Measurements from ENCODE around the gene HS3ST4.
"Not testable (repeated sequence)": the region's sequence is repeated elsewhere in the genome, so short reads cannot be mapped to it uniquely, and the experiment has no call there.

HS3ST4 gene

GRCh38 chr16:26016989-26017388, 325.2 kb downstream of the HS3ST4 start:
- Histone ChIP-seq H3K27me3 (ENCODE audit: control insufficient read depth in 1 of 2, insufficient read depth in 2 of 2, low read length in 2 of 2) (no peaks in the 10 kb centered on the region), H3K4me3 (ENCODE audit: low read depth in 1 of 2, low read length in 2 of 2) (no peak overlapping the region), H3K36me3 (ENCODE audit: control insufficient read depth in 1 of 2, insufficient read depth in 2 of 2, low read length in 2 of 2) (no peaks in the 10 kb centered on the region), H3K9me3 (ENCODE audit: control insufficient read depth in 1 of 2, low read length in 2 of 2) (peaks cover 10 to 21% of the 10 kb centered on the region in 2 donors), H3K4me1 (ENCODE audit: control insufficient read depth in 1 of 2, insufficient read depth in 2 of 2, low read length in 2 of 2) (no peaks in the 10 kb centered on the region), H3K9ac (ENCODE audit: low read depth in 1 of 2, low read length in 2 of 2) (no peak overlapping the region), H3K27ac (ENCODE audit: low read depth, low read length) (no peak overlapping the region)

DNA sequence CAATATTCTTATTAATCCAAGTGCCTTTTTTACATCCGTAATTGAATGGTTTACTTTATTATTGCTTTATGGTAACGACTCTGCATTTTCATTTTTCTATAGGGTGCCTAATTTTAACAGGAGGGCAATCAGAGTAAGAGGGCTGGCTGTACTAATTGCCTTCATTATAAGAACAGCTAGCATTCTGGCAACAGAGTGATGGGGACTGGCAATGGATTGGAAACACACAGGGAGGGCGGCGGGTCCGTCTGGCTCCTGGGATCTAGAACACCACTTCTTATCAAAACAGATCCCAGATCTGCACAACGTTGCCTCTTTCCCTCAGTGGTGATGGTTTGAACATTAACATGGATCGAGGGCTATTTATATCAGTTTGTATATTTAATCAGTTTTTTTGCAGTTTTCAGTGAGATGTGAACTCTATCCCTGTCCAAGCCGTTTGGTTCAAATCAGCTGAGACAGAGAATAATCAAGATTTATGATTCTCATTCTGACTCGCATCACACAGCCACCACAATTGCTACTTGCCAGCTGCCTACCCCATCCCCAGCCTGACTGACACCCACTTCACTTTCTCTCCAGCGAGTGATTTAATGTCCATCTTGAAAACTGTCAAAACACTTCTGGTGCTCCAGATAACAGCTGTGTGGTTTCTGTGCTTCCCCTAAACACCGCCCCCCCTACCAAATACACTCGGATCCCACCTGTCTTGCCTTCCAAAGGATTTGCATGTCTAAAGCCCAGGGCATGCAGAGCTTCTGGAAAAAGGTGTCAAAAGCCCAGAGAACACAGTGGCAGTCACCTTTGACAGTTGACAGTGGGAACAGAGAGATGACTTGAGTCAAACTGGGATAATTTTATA, 327.9 kb downstream of the HS3ST4 start:
- H3K27me3 ChIP-seq (ENCODE audit: control insufficient read depth in 1 of 2, insufficient read depth in 2 of 2, low read length in 2 of 2), result no peaks in the 10 kb centered on the region
- H3K27ac ChIP-seq (ENCODE audit: low read depth, low read length), result no peak overlapping the region
- H3K4me3 ChIP-seq (ENCODE audit: low read depth in 1 of 2, low read length in 2 of 2), result no peak overlapping the region
- no peaks in the 10 kb centered on the region for H3K4me1 ChIP-seq (ENCODE audit: control insufficient read depth in 1 of 2, insufficient read depth in 2 of 2, low read length in 2 of 2)
- H3K36me3 ChIP-seq (ENCODE audit: control insufficient read depth in 1 of 2, insufficient read depth in 2 of 2, low read length in 2 of 2), result no peaks in the 10 kb centered on the region
- peaks cover 10 to 21% of the 10 kb centered on the region in 2 donors for H3K9me3 ChIP-seq (ENCODE audit: control insufficient read depth in 1 of 2, low read length in 2 of 2)
- no peak overlapping the region for H3K9ac ChIP-seq (ENCODE audit: low read depth in 1 of 2, low read length in 2 of 2)

- Histone ChIP-seq H3K27me3 (ENCODE audit: control insufficient read depth in 1 of 2, insufficient read depth in 2 of 2, low read length in 2 of 2) (no peaks in the 10 kb centered on the region), H3K9ac (ENCODE audit: low read depth in 1 of 2, low read length in 2 of 2) (no peak overlapping the region), H3K27ac (ENCODE audit: low read depth, low read length) (no peak overlapping the region), H3K9me3 (ENCODE audit: control insufficient read depth in 1 of 2, low read length in 2 of 2) (peaks cover 0 to 15% of the 10 kb centered on the region in 2 donors), H3K4me1 (ENCODE audit: control insufficient read depth in 1 of 2, insufficient read depth in 2 of 2, low read length in 2 of 2) (no peaks in the 10 kb centered on the region), H3K4me3 (ENCODE audit: low read depth in 1 of 2, low read length in 2 of 2) (no peak overlapping the region), H3K36me3 (ENCODE audit: control insufficient read depth in 1 of 2, insufficient read depth in 2 of 2, low read length in 2 of 2) (no peaks in the 10 kb centered on the region)
Observed at GRCh38 chr16:26026709-26027450, 335.1 kb downstream of the HS3ST4 start.

DNA sequence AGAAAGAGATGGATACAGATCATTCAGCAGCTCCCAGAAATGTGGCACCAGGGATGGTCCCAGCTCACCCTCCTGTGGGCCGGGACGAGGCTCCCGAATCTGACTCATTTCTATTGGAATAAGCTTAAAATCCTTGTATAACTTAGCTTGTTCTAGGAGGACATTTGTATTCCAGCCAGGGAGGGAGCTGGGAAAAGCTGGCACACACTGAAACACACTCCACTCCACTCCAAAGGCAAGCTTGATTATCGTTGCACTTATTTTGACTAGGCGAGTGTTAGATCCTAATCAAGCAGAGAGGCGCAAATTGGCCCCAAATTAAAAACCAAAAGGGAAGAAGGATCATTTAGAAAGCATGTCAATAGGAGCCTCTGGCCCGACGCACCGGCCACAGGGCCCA, 339.5 kb downstream of the HS3ST4 start:
- no peaks in the 10 kb centered on the region for H3K4me1 ChIP-seq (ENCODE audit: control insufficient read depth in 1 of 2, insufficient read depth in 2 of 2, low read length in 2 of 2)
- H3K4me3 ChIP-seq (ENCODE audit: low read depth in 1 of 2, low read length in 2 of 2), result no peak overlapping the region
- H3K27me3 ChIP-seq (ENCODE audit: control insufficient read depth in 1 of 2, insufficient read depth in 2 of 2, low read length in 2 of 2), result no peaks in the 10 kb centered on the region
- H3K9ac ChIP-seq (ENCODE audit: low read depth in 1 of 2, low read length in 2 of 2), result no peak overlapping the region
- H3K36me3 ChIP-seq (ENCODE audit: control insufficient read depth in 1 of 2, insufficient read depth in 2 of 2, low read length in 2 of 2), result no peaks in the 10 kb centered on the region
- H3K27ac ChIP-seq (ENCODE audit: low read depth, low read length), result no peak overlapping the region
- peaks cover 0 to 11% of the 10 kb centered on the region in 2 donors for H3K9me3 ChIP-seq (ENCODE audit: control insufficient read depth in 1 of 2, low read length in 2 of 2)

DNA sequence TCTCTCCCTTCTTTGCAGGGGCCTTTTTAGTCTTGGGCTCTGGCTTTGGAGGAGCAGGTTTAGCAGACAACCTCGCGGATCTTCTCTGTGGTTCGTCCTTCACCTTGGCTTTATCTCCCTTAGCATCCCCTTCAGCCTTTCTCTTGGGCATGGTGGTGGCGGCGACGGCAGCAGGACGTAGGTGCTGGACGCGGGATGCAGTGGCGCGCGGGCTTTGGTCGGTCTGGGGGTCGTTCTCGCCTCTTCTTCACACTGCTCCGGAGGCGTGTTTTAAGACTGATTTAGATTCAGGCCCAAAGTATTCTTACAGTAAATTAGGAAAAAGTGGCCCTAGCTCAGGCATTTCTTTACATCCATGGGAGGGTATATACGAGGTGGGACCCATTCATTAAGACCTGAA, 340.9 kb downstream of the HS3ST4 start:
- not testable (repeated sequence) for H3K9me3 ChIP-seq (ENCODE audit: control insufficient read depth in 1 of 2, low read length in 2 of 2); H3K27ac ChIP-seq (ENCODE audit: low read depth, low read length); H3K4me1 ChIP-seq (ENCODE audit: control insufficient read depth in 1 of 2, insufficient read depth in 2 of 2, low read length in 2 of 2); H3K27me3 ChIP-seq (ENCODE audit: control insufficient read depth in 1 of 2, insufficient read depth in 2 of 2, low read length in 2 of 2); H3K4me3 ChIP-seq (ENCODE audit: low read depth in 1 of 2, low read length in 2 of 2); H3K9ac ChIP-seq (ENCODE audit: low read depth in 1 of 2, low read length in 2 of 2); H3K36me3 ChIP-seq (ENCODE audit: control insufficient read depth in 1 of 2, insufficient read depth in 2 of 2, low read length in 2 of 2)

- H3K36me3 ChIP-seq (ENCODE audit: control insufficient read depth in 1 of 2, insufficient read depth in 2 of 2, low read length in 2 of 2), result no peaks in the 10 kb centered on the region
- H3K9me3 ChIP-seq (ENCODE audit: control insufficient read depth in 1 of 2, low read length in 2 of 2), result no peaks in the 10 kb centered on the region
- no peak overlapping the region for H3K4me3 ChIP-seq (ENCODE audit: low read depth in 1 of 2, low read length in 2 of 2)
- no peak overlapping the region for H3K9ac ChIP-seq (ENCODE audit: low read depth in 1 of 2, low read length in 2 of 2)
- no peaks in the 10 kb centered on the region for H3K4me1 ChIP-seq (ENCODE audit: control insufficient read depth in 1 of 2, insufficient read depth in 2 of 2, low read length in 2 of 2)
- no peak overlapping the region for H3K27ac ChIP-seq (ENCODE audit: low read depth, low read length)
- H3K27me3 ChIP-seq (ENCODE audit: control insufficient read depth in 1 of 2, insufficient read depth in 2 of 2, low read length in 2 of 2), result no peaks in the 10 kb centered on the region
Observed at GRCh38 chr16:26041952-26042668, 350.4 kb downstream of the HS3ST4 start.

GRCh38 chr16:26050472-26050871, 358.7 kb downstream of the HS3ST4 start:
- Histone ChIP-seq H3K4me3 (ENCODE audit: low read depth in 1 of 2, low read length in 2 of 2) (no peak overlapping the region), H3K27me3 (ENCODE audit: control insufficient read depth in 1 of 2, insufficient read depth in 2 of 2, low read length in 2 of 2) (no peaks in the 10 kb centered on the region), H3K36me3 (ENCODE audit: control insufficient read depth in 1 of 2, insufficient read depth in 2 of 2, low read length in 2 of 2) (no peaks in the 10 kb centered on the region), H3K27ac (ENCODE audit: low read depth, low read length) (no peak overlapping the region), H3K9ac (ENCODE audit: low read depth in 1 of 2, low read length in 2 of 2) (no peak overlapping the region), H3K9me3 (ENCODE audit: control insufficient read depth in 1 of 2, low read length in 2 of 2) (peaks cover 0 to 6% of the 10 kb centered on the region in 2 donors), H3K4me1 (ENCODE audit: control insufficient read depth in 1 of 2, insufficient read depth in 2 of 2, low read length in 2 of 2) (no peaks in the 10 kb centered on the region)

DNA sequence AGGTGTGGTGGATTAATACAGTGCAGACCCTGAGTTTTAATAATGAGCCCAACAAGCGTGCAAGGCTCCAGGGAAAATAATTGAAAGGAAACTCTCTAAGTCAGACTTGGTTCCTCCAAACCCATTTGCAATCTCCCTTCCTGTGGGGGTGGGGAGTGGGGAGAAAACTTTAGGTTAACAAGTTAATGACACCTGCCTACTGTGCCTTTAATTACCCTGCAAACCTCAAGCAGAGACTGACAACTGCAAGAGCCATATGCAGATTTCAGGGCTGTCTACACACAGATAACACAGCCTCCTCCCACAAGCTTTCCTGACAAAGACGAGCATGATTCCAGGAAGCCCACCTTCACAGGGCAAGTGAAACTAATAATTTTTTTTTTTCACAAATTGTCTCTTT, 359.3 kb downstream of the HS3ST4 start:
- H3K36me3 ChIP-seq (ENCODE audit: control insufficient read depth in 1 of 2, insufficient read depth in 2 of 2, low read length in 2 of 2), result no peaks in the 10 kb centered on the region
- no peak overlapping the region for H3K9ac ChIP-seq (ENCODE audit: low read depth in 1 of 2, low read length in 2 of 2)
- no peaks in the 10 kb centered on the region for H3K4me1 ChIP-seq (ENCODE audit: control insufficient read depth in 1 of 2, insufficient read depth in 2 of 2, low read length in 2 of 2)
- peaks cover 0 to 6% of the 10 kb centered on the region in 2 donors for H3K9me3 ChIP-seq (ENCODE audit: control insufficient read depth in 1 of 2, low read length in 2 of 2)
- no peak overlapping the region for H3K27ac ChIP-seq (ENCODE audit: low read depth, low read length)
- no peaks in the 10 kb centered on the region for H3K27me3 ChIP-seq (ENCODE audit: control insufficient read depth in 1 of 2, insufficient read depth in 2 of 2, low read length in 2 of 2)
- no peak overlapping the region for H3K4me3 ChIP-seq (ENCODE audit: low read depth in 1 of 2, low read length in 2 of 2)

DNA sequence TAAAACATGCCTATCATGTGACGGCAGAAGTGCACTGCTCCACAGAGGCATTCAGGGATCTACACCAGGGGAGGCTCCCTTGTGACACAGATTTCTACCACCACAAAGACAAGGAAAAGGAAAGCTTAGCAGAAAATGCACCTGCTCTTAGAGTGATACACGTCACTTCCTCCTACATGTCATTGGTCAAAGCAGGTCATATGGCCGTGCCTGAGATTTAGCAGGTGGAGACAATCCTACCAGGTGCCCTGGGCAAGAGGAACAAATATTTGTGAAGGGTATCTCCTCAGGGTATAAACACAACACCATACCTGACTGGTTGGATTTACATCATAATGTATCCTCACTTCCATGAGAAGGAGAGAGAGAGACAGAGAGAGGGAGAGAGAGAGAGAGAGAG, 362.1 kb downstream of the HS3ST4 start:
- Histone ChIP-seq H3K36me3 (ENCODE audit: control insufficient read depth in 1 of 2, insufficient read depth in 2 of 2, low read length in 2 of 2) (no peaks in the 10 kb centered on the region), H3K27ac (ENCODE audit: low read depth, low read length) (no peak overlapping the region)

GRCh38 chr16:26058326-26058725, 366.6 kb downstream of the HS3ST4 start:
- H3K4me1 ChIP-seq (ENCODE audit: control insufficient read depth in 1 of 2, insufficient read depth in 2 of 2, low read length in 2 of 2), result no peaks in the 10 kb centered on the region

More for the DNA sequence above, 362.1 kb downstream of the HS3ST4 start:
- Histone ChIP-seq H3K9ac (ENCODE audit: low read depth in 1 of 2, low read length in 2 of 2) (no peak overlapping the region), H3K9me3 (ENCODE audit: control insufficient read depth in 1 of 2, low read length in 2 of 2) (peaks cover 0 to 9% of the 10 kb centered on the region in 2 donors), H3K27me3 (ENCODE audit: control insufficient read depth in 1 of 2, insufficient read depth in 2 of 2, low read length in 2 of 2) (no peaks in the 10 kb centered on the region), H3K4me3 (ENCODE audit: low read depth in 1 of 2, low read length in 2 of 2) (no peak overlapping the region), H3K4me1 (ENCODE audit: control insufficient read depth in 1 of 2, insufficient read depth in 2 of 2, low read length in 2 of 2) (no peaks in the 10 kb centered on the region)

More at GRCh38 chr16:26058326-26058725, 366.6 kb downstream of the HS3ST4 start:
- no peaks in the 10 kb centered on the region for H3K27me3 ChIP-seq (ENCODE audit: control insufficient read depth in 1 of 2, insufficient read depth in 2 of 2, low read length in 2 of 2)
- H3K9me3 ChIP-seq (ENCODE audit: control insufficient read depth in 1 of 2, low read length in 2 of 2), result peaks cover 0 to 14% of the 10 kb centered on the region in 2 donors
- no peak overlapping the region for H3K4me3 ChIP-seq (ENCODE audit: low read depth in 1 of 2, low read length in 2 of 2)
- H3K9ac ChIP-seq (ENCODE audit: low read depth in 1 of 2, low read length in 2 of 2), result no peak overlapping the region
- H3K36me3 ChIP-seq (ENCODE audit: control insufficient read depth in 1 of 2, insufficient read depth in 2 of 2, low read length in 2 of 2), result no peaks in the 10 kb centered on the region
- no peak overlapping the region for H3K27ac ChIP-seq (ENCODE audit: low read depth, low read length)
